Subcutaneous abdominal adipose tissue (tissue), 5 donors: ENCODE measurements around the gene IFRD2.

Source experiments
- H3K27ac ChIP-seq: one replicate; pipeline ENCODE4 v1.7.0; 2013; ENCODE audit warnings: low read depth, mild to moderate bottlenecking, inconsistent platforms, low read length, moderate library complexity
- H3K27me3 ChIP-seq, 5 donors: one replicate each; pipeline ENCODE4 v1.7.0; 2013; ENCODE audit warnings: low read length in 5 of 5, inconsistent platforms in 1 of 5; ENCODE audit not compliant: control insufficient read depth in 5 of 5, insufficient read depth in 4 of 5
- H3K36me3 ChIP-seq, 5 donors: one replicate each; pipeline ENCODE4 v1.7.0; 2013; ENCODE audit warnings: low read length in 5 of 5; ENCODE audit not compliant: control insufficient read depth in 5 of 5, insufficient read depth in 5 of 5
- H3K4me1 ChIP-seq, 5 donors: one replicate each; pipeline ENCODE4 v1.7.0; 2013; ENCODE audit warnings: low read length in 5 of 5, mild to moderate bottlenecking in 3 of 5, moderate library complexity in 1 of 5; ENCODE audit not compliant: control insufficient read depth in 5 of 5, insufficient read depth in 5 of 5
- H3K4me3 ChIP-seq, 5 donors: one replicate each; pipeline ENCODE4 v1.7.0; 2013; ENCODE audit warnings: low read length in 5 of 5, low read depth in 1 of 5
- H3K9ac ChIP-seq, 5 donors: one replicate each; pipeline ENCODE4 v1.7.0; 2013; ENCODE audit warnings: low read length in 5 of 5, mild to moderate bottlenecking in 4 of 5, moderate library complexity in 3 of 5
- H3K9me3 ChIP-seq, 5 donors: one replicate each; pipeline ENCODE4 v1.7.0; 2013; ENCODE audit warnings: low read length in 5 of 5; ENCODE audit not compliant: control insufficient read depth in 5 of 5
- donor health status: healthy.
- donor health status: healthy.
- donor health status: healthy.
- donor health status: healthy.
- donor health status: healthy.

The IFRD2 gene

DNA sequence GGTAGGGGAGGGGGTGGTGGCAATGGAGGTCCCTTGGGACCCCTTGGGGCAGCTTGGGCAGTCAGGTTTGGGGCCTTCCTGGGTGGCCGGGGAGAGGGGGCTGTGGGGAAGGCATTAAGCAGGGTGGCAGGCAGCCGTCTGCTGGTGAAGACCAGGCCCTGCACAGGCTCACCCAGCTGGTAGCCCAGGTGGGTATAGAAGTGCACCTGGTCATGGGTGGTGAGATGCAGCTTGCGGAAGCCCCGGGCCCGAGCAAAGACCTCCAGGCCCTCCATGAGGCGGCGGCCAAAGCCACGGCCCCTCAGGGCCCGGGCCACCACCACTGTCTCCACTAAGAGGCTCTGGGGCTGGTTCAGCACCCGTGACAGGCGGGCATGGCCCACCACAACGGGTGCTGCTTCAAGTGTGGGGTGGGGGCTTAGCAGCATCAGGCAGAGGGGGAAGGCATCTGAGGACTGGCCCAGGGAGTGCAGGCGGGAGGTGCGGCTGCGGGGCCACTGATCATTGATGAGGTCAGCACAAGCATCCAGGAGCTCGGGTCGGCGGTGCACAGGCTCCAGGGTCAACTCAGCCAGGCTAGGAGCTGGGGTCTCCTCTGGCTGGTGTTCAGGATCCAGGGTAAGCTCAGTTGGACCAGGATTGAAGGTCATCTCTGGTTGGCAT is 4.6 kb upstream of the IFRD2 start:
- no peak overlapping the region for H3K27ac ChIP-seq
- H3K9ac ChIP-seq, result no peak overlapping the region
- peaks cover 16 to 46% (median 40%) of the 10 kb centered on the region in 5 donors for H3K4me1 ChIP-seq
- H3K9me3 ChIP-seq, result no peaks in the 10 kb centered on the region
- no peak overlapping the region for H3K4me3 ChIP-seq
- H3K36me3 ChIP-seq, result peaks cover 0 to 7% (median 4%) of the 10 kb centered on the region in 5 donors
- H3K27me3 ChIP-seq, result no peaks in the 10 kb centered on the region

- peaks cover 0 to 7% (median 4%) of the 10 kb centered on the region in 5 donors for H3K36me3 ChIP-seq
- no peak overlapping the region for H3K4me3 ChIP-seq
- no peak overlapping the region for H3K9ac ChIP-seq
- H3K4me1 ChIP-seq, result peaks cover 17 to 51% (median 46%) of the 10 kb centered on the region in 5 donors
- H3K27me3 ChIP-seq, result no peaks in the 10 kb centered on the region
- H3K27ac ChIP-seq, result no peak overlapping the region
- no peaks in the 10 kb centered on the region for H3K9me3 ChIP-seq
Measured at GRCh38 chr3:50295553-50296431, 3.6 kb upstream of the IFRD2 start.

DNA sequence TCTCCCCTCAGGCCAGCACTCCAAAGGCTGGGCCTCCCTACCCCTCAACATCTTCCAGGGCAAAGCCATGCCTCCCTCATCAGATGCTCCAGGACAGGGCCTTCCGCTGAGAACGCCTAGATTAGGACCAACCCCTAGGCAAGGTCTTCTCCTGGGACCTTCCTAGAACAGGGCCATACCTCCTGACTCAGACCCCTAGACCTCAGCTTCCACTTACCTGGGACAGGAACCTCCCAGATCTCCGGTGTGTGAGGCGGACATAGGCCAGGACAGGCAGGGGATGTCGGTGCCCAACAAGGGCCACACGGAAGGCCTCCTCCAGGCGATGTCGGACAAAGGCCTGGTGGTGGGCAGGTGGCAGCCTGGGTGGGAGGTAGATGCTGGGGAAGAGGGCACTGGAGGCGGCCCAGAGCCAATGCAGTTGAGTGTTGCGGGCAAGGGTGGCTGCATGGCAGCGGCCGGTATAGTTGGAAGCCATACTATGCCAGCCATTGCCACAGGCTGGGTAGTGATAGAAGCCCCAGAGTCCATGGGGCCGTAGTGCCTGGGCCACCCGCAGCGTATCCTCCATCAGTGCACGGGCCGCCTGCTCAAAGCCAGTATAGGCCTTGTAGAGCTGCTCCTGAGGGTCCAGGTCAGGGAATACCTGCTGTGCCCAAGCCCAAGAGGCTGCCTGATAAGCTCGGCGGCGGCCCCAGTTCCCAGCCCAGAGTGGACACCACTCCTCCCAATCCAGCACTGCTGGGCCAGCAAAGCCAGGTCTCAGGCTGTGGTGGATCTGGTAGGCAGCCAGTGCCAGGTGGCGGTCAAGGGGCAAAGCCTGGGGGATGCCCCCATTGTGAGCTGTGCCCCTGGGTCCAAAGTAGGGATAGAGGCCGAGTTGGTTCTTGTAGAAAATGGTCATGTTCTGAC is 2.5 kb upstream of the IFRD2 start:
- Histone ChIP-seq H3K9ac (no peak overlapping the region), H3K27me3 (no peaks in the 10 kb centered on the region), H3K36me3 (peaks cover 0 to 15% (median 12%) of the 10 kb centered on the region in 5 donors), H3K4me3 (no peak overlapping the region), H3K27ac (no peak overlapping the region), H3K4me1 (peaks cover 9 to 46% (median 40%) of the 10 kb centered on the region in 5 donors), H3K9me3 (no peaks in the 10 kb centered on the region)

GRCh38 chr3:50294089-50294488 is 1.9 kb upstream of the IFRD2 start:
- no peak overlapping the region for H3K9ac ChIP-seq
- no peaks in the 10 kb centered on the region for H3K27me3 ChIP-seq
- no peaks in the 10 kb centered on the region for H3K9me3 ChIP-seq
- peaks cover 6 to 43% (median 39%) of the 10 kb centered on the region in 5 donors for H3K4me1 ChIP-seq
- H3K36me3 ChIP-seq, result peaks cover 0 to 22% (median 18%) of the 10 kb centered on the region in 5 donors
- H3K4me3 ChIP-seq, result no peak overlapping the region
- H3K27ac ChIP-seq, result no peak overlapping the region

DNA sequence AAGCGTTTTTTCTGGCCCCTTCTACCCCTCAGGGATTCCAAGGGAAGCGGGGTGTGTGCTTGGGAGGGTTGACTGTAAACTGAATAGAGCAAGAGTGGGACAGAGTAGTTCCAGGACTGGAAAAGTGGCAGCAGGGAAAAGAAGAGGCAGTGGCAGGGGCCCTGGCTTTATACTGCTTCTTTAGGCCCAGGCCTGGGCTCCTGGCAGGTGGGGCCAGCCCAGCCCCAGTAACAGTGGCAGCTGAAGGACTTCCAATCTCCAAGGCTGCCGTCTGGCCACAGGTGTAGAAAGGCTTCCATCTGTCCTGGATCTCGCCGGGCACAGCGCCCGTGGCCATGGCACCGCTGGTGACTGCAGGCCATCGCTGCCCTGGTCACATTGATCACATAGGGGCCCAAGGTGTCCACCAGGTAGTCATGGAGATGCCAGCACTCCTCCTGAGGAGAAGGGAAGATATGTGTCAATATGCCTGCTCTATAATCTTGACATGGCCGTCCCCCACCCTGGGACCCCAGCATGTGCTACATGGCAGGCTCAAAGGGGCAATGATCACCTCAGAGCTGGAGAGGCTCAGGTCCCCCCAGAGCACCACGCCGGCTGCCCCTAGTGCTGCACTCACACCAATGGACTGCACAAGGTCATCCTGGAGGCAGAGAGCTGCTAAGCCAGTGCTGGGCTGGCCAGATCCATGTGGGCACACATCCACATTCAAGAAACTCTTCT is 1.0 kb upstream of the IFRD2 start:
- Histone ChIP-seq H3K4me1 (peaks cover 6 to 35% (median 30%) of the 10 kb centered on the region in 5 donors), H3K36me3 (peaks cover 0 to 30% (median 27%) of the 10 kb centered on the region in 5 donors), H3K4me3 (peak overlapping the region; percentile 59 to 83 (median 80)), H3K27me3 (no peaks in the 10 kb centered on the region), H3K9me3 (no peaks in the 10 kb centered on the region), H3K27ac (peak overlapping the region; percentile 91), H3K9ac (peak overlapping the region; percentile 73 to 93 (median 78))

- peaks cover 0 to 42% (median 41%) of the 10 kb centered on the region in 5 donors for H3K36me3 ChIP-seq
- H3K27ac ChIP-seq, result no peak overlapping the region
- H3K4me3 ChIP-seq, result no peak overlapping the region
- H3K4me1 ChIP-seq, result peaks cover 6 to 31% (median 26%) of the 10 kb centered on the region in 5 donors
- H3K9ac ChIP-seq, result no peak overlapping the region
- H3K27me3 ChIP-seq, result no peaks in the 10 kb centered on the region
- no peaks in the 10 kb centered on the region for H3K9me3 ChIP-seq
Measured at GRCh38 chr3:50290161-50290641, 2.0 kb downstream of the IFRD2 start.

GRCh38 chr3:50289130-50289529 is 3.1 kb downstream of the IFRD2 start:
- Histone ChIP-seq H3K27me3 (no peaks in the 10 kb centered on the region), H3K36me3 (peaks cover 0 to 42% (median 41%) of the 10 kb centered on the region in 5 donors), H3K27ac (no peak overlapping the region), H3K9me3 (no peaks in the 10 kb centered on the region), H3K4me1 (peaks cover 6 to 31% (median 26%) of the 10 kb centered on the region in 5 donors), H3K9ac (no peak overlapping the region), H3K4me3 (no peak overlapping the region)

GRCh38 chr3:50288387-50289007 is 3.7 kb downstream of the IFRD2 start:
- Histone ChIP-seq H3K4me3 (no peak overlapping the region), H3K27ac (no peak overlapping the region), H3K36me3 (peaks cover 0 to 42% (median 41%) of the 10 kb centered on the region in 5 donors), H3K27me3 (no peaks in the 10 kb centered on the region), H3K9me3 (no peaks in the 10 kb centered on the region), H3K9ac (no peak overlapping the region), H3K4me1 (peaks cover 6 to 26% (median 25%) of the 10 kb centered on the region in 5 donors)

DNA sequence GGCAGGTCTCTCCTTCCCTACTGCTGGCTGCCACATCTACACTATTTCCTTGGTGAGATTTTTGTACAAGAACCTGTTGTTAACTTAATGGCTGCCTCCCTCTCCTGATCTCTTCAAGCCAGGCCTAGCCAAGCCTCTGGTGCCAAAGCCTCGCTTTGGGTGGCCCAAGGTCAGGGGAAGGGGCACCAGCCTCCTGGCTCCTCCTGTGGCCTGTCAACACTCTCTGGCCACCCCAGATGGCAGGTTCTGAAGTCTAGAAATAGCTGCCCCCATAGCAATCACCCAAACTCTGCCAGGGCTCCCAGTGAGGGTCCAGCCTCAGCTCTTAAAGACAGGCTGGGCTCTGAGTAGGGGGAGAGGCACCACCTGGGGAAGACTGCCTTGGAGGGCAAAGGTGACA is 5.0 kb downstream of the IFRD2 start:
- H3K27me3 ChIP-seq, result no peaks in the 10 kb centered on the region
- no peak overlapping the region for H3K27ac ChIP-seq
- peaks cover 2 to 16% (median 14%) of the 10 kb centered on the region in 5 donors for H3K4me1 ChIP-seq
- no peaks in the 10 kb centered on the region for H3K9me3 ChIP-seq
- peaks cover 0 to 42% (median 41%) of the 10 kb centered on the region in 5 donors for H3K36me3 ChIP-seq
- H3K4me3 ChIP-seq, result no peak overlapping the region
- H3K9ac ChIP-seq, result no peak overlapping the region
